Hippocampal formation (tissue), 2 donors: ENCODE measurements around the gene PRPF6.
"Not testable (repeated sequence)": the region's sequence is repeated elsewhere in the genome, so short reads cannot be mapped to it uniquely, and the experiment has no call there.

Source experiments
- DNase-seq, 2 donors: peaks; one replicate each; lab custom pipeline; 2025; lab: John Stamatoyannopoulos, UW

PRPF6 gene

GRCh38 chr20:64012385-64013154 lies 31.6 kb downstream of the PRPF6 start:
- DNase-seq: not testable (repeated sequence)

DNA sequence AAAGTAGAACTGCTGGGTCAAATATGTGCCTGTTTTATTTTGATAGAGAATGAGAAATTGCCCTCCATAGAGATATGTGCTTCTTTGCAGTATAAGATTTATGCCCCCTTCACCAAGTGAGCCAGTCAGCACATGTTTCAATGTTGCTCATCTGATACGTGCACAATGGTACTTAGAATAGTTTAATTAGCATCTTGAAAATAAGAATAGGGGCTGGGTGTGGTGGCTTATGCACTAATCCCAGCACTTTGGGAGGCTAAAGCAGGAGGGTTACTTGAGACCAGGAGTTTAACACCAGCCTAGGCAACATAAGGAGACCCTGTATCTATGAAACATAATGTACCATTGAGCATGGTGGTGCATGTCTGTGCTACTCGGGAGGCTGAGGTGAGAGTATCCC lies 34.7 kb downstream of the PRPF6 start:
- no peak for DNase-seq

- DNase-seq: no peak
These were observed 40.4 kb downstream of the PRPF6 start for GRCh38 chr20:64021124-64021975.

DNA sequence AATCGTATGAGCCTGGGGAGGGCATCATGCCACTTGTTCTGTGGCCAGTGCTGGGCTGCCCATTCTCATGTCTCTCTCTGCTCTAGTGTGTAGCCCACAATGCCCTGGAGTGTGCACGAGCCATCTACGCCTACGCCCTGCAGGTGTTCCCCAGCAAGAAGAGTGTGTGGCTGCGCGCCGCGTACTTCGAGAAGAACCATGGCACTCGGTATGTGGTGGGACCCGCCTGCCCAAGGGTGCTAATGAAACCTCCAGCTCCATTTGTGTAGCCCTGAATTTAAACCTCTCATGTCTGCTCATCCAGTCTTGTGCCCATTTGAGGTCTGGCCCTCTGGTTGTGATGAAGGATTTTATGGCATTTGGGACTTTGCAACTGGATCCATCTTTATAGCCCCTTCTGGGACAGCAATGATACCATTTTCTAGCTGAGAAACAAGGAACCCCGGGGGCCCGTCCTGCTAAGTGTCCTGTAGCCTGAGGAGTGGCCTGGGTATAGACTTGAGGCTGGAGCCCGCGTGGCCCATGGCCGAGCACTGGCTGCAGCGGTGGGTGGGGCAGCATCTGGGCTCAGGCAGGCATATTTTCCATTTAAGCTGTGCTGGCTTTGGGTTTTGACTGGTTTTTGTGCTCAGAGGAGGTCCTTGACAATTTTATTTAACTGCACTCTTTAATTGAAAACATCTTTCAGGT lies 41.9 kb downstream of the PRPF6 start:
- DNase-seq: no peak

GRCh38 chr20:64023361-64024140 lies 42.6 kb downstream of the PRPF6 start:
- no peak for DNase-seq

GRCh38 chr20:64024141-64024990 lies 43.4 kb downstream of the PRPF6 start:
- DNase-seq: no peak

- no peak for DNase-seq
These were observed 44.3 kb downstream of the PRPF6 start for GRCh38 chr20:64025101-64025825.

DNA sequence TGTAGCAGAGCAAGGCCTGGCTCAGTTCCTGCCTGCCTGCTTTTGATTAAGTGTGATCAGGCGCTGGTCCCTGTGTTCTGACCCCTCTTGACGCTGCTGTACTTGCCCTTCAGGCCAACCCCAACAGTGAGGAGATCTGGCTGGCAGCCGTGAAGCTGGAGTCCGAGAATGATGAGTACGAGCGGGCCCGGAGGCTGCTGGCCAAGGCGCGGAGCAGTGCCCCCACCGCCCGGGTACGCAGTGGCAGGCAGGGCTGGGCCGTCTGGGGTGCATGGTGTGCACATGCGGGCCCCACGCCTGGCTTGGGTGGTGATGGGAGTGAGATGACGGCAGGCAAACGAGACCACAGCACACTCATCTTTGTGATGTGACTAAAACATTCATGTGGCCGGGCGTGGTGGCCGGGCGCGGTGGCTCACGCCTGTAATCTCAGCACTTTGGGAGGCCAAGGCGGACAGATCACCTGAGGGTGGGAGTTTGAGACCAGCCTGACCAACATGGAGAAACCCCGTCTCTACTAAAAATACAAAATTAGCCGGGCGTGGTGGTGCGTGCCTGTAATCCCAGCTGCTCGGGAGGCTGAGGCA lies 45.0 kb downstream of the PRPF6 start:
- DNase-seq: no peak

GRCh38 chr20:64027981-64028685 lies 47.2 kb downstream of the PRPF6 start:
- no peak for DNase-seq

- no peak for DNase-seq
These were observed 48.6 kb downstream of the PRPF6 start for GRCh38 chr20:64029293-64030117.

DNA sequence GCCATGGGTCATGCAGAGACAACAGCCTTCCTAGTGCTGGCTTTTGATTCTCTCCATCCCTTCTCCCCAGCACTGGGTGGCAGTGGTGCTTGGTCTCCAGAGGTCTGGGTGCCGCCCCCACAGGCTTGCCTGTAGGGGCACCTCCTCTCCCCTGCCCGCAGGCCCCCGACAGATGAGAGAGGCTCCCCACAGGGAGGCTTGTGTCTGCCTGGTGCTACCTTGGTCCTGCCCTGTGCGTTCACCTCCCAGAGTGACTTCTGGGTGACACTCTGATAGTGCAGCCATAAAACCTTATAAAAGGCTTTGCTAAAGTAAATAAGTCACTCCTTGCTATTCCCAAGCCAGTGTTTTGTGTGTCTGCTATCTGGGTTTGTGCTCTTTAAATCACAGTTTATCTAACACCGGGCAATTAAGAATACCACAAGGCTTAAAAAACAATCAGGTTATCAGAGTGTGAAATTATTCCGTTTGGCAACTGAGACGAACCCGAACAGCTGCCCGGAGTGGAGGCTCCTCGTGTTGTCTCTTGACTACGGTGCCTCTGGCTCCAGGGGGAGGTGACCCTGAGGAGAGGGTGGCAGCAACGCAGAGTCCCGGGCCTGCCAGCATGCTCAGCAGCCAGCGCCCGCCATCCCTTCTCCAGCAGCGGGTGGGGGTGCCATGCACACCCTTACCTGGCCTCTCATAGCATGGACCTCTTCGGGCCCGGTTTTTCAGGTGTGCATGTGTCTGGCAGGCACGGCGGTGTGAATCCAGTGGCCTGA lies 49.6 kb downstream of the PRPF6 start:
- no peak for DNase-seq

GRCh38 chr20:64031822-64032314 lies 50.9 kb downstream of the PRPF6 start:
- no peak for DNase-seq

GRCh38 chr20:64032706-64033624 lies 52.0 kb downstream of the PRPF6 start:
- no peak for DNase-seq

DNA sequence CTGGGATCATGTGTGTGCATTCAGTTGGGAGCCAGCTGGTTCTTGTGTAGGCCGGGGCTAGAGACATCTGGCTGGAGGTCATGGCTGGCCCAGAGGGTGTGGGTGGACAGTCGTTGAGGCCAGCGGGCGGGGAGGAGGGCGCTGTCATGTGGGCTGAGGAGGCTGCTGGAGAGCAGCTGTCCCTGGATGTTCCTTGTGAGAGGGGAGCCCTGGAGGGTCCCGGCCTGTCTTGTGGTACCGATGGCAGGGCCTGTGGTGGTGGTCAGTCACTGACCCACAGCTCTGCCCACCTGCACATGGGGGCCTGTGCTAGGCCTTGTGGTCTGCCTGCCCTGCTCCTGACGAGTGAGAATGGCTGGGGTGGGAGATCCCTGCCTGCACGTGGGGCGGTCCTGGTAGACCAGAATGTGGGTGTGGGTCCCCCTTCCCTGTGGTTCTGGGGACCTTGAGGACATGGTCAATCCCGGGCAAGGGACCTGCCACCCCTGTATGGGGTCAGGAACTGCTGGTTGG lies 53.1 kb downstream of the PRPF6 start:
- no peak for DNase-seq

DNA sequence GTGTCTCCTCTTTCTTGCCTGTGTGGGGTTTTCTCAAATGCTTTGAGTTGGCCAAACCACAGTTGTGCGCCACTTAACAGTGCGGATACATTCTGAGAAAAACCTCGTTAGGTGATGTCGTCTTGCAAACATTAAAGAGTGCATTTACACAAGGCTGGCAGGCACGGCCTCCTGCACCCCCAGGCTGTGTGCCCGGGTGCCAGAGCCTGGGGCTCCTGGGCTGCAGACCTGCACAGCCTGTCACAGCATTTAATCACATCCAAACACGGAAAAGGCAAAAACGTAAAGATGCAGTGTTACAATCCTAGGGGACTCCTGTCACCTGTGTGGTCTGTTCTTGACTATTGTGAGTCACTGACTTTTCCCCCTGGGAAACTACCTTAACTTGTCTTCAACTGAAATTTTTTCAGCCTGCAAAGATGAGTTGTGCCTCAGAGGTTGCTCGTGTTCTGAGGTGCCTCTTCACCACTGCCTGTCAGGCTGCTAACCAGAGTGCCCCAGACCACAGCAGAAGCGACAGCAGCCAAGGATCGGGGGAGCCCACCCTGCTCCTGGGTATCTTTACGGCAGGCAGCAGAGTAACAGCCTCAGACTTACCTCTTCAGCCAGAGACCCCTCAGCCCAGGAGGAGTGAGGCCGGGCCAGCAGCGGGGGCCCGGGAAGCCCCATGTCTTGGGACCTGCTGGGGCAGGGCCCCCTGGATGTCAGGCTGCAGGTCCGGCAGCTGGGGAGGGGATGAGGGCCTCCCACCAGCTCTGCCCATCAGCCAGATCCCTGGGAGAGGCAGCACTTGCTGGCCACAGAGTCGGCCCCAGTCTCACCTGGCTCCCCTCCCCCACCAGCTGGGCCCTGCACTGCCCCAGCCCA lies 54.4 kb downstream of the PRPF6 start:
- DNase-seq: no peak
